ENCODE results near the gene SCAMP4.

Gene SCAMP4

GRCh38 chr19:1954532-1954933 lies 49.3 kb downstream of the SCAMP4 start:
- no peak for DNase-seq (ENCODE audit: extremely low read depth in 1 of 2, low read depth in 1 of 2)

DNA sequence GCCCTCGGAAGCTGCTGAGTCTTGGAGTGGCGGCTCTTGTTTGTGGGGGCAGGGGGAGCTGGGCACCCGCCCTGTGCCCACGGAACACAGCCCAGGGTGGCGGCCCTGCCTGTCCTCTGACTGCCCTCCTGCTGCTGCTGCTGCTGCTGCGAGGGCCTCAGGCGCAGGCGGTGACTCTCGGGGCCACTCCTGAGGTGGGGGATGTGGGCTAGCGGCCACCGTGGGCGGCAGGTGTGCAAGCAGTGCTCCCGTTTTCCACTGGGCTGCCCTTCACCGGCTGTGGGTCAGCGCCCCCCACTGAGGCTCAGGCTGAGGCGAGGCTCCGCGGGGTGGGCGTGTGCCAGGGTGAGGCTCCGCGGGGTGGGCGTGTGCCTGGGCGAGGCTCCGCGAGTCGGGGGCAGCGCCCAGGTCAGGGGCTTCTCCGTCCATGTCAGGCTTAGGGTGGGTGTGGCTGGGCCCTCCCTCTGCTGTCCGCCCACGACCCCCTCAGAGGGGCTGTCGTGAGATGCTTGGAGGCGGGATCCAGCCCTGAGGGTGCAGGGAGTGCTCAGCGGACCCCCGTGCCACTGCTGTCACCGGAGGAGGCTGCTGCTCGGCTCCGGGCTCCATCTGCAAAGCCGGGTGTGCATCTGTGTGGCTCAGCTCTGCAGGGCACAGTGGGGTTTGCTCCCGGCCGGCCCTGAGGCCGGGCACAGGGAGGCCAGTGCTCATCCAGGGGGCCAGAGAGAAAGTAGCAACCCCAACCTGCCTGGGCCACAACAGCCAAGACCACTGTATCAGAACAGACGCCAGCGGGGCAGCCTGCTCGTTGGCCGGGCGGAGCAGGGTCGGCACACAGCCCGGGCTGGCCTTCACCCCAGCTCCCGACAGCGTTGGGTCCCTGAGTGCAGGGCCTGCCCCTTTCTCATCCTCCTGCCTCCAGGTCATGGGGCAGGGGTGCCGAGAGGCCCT lies 50.2 kb downstream of the SCAMP4 start:
- DNase-seq (ENCODE audit: extremely low read depth in 1 of 2, low read depth in 1 of 2) = no peak

GRCh38 chr19:1956122-1956494 lies 50.9 kb downstream of the SCAMP4 start:
- no peak for DNase-seq (ENCODE audit: extremely low read depth in 1 of 2, low read depth in 1 of 2)

- no peak for DNase-seq (ENCODE audit: extremely low read depth in 1 of 2, low read depth in 1 of 2)
Measured at GRCh38 chr19:1956868-1957492, 51.8 kb downstream of the SCAMP4 start.

GRCh38 chr19:1957562-1958248 lies 52.5 kb downstream of the SCAMP4 start:
- no peak for DNase-seq (ENCODE audit: extremely low read depth in 1 of 2, low read depth in 1 of 2)

GRCh38 chr19:1959928-1960589 lies 54.9 kb downstream of the SCAMP4 start:
- DNase-seq (ENCODE audit: extremely low read depth in 1 of 2, low read depth in 1 of 2) = no peak

GRCh38 chr19:1961000-1961883 lies 56.0 kb downstream of the SCAMP4 start:
- no peak for DNase-seq (ENCODE audit: extremely low read depth in 1 of 2, low read depth in 1 of 2)

GRCh38 chr19:1962674-1963073 lies 57.5 kb downstream of the SCAMP4 start:
- DNase-seq (ENCODE audit: extremely low read depth in 1 of 2, low read depth in 1 of 2) = no peak

GRCh38 chr19:1967087-1967608 lies 61.9 kb downstream of the SCAMP4 start:
- peak in 1 of 2 donors; percentile 15 for DNase-seq (ENCODE audit: extremely low read depth in 1 of 2, low read depth in 1 of 2)

DNA sequence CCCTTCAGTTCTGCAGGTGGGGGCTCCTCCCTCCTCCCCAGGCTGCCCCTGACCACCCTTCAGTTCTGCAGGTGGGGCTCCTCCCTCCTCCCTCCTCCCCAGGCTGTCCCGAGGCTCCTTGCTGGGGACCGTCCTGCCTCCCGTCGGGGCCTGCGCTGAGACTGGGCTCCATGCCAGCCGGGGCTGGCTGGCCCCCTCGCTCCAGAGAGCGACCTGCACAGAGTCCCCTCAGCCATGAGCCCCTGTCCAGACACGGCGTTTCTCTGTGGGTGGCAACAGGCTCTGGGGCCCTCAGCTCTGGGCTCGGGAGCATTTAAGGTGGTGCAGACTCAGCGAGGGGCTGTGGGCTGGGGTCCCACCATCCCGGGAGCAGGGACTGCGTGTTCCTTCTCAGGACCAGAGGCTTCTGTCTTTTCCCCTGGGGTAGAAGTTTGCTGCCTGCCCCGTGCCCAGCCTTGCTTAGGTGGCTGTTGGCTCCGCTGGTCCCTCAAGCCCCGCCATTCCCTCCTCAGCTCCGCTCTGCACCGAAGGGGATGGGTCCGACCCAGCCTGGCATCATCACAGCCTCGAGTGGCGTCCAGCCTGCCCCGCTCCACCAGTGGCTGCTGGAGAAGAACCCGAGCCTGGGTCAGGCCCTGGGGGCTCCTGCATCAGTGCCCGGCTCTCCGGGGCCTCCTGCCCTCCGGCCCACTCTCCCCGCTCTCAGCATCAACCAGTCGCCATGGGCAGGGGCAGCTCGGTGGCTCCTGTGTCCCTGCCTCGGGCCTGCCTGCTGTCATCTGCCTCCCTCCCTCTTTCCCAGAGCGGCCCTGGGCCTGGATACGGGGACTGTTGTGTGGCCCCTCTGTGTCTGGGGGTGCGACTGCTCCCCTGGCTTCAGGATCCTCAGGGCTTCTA lies 63.3 kb downstream of the SCAMP4 start:
- DNase-seq (ENCODE audit: extremely low read depth in 1 of 2, low read depth in 1 of 2) = no peak

DNA sequence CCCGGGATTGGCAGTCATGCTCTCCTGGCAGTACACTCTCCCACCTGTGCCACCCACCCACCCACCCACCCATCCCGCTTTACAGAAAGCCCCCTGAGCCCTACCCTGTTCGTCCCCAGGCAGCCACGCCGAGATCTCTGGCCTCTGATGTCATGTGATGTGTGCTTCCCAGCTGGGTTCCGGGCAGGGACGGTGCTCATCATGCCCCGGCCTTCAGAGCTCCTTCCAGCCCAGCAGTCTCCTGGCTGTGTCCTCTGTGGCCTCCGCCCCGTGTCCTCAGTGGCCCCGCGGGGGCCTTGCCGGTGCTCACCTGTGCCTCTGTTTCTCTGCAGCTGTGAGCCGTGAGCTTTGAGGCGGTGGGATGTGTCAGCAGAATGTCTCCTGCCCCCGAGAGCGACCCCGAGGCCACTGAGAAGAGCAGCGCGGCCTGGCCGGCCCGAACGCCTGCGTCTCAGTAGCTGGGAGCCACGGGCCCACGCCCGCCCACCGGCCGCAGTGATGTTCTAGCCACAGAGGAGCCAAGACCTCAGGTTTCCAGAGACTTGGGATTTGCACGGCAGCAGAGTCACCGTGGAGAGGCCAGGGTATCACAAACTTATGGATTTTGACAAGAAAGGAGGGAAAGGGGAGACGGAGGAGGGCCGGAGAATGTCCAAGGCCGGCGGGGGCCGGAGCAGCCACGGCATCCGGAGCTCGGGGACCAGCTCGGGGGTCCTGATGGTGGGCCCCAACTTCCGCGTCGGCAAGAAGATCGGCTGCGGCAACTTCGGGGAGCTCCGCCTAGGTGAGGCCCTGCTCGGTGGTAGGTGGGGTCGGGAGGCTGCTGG lies 64.2 kb downstream of the SCAMP4 start:
- DNase-seq (ENCODE audit: extremely low read depth in 1 of 2, low read depth in 1 of 2) = no peak

DNA sequence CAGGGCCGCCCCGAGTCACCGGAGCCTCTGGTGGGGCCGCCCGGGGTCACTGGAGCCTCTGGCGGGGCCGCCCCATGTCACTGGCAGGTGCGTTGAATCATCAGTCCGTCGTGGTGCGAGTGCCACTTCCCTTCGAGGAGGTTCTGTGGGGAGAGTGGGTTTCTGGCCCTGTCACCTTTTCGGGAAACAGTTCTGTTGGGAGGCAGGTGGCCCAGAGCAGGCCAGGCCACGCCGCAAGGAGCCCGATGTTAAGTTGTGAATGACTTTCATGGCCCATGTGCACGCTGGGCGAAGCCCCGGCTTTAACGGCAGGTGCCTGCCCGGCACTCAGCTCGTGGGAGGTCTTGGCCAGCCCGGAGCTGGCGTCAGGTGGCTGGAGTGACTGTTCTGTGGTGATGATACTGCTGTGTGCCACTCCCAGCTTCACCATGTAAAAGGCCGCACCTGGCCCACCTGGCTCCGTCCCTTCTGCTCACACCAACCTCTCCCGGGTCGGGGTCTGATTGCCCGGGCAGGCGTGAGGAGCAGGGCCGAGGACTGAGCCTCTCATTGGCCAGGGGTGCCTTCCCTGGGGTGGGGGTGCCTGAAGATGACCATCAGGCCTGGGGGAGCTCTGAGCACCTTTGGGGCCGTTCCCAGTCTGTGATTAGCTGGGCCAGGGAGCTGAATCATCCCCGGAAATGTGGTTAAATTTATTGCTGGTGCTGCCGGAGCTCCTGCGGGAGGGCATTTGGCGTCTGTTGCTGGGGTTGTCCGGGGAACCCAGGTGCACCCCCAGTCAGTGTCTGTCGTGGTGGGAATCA lies 65.0 kb downstream of the SCAMP4 start:
- DNase-seq (ENCODE audit: extremely low read depth in 1 of 2, low read depth in 1 of 2) = no peak

- DNase-seq (ENCODE audit: extremely low read depth in 1 of 2, low read depth in 1 of 2) = no peak
Measured at GRCh38 chr19:1970806-1971502, 65.8 kb downstream of the SCAMP4 start.

- DNase-seq (ENCODE audit: extremely low read depth in 1 of 2, low read depth in 1 of 2) = no peak
Measured at GRCh38 chr19:1974381-1975161, 69.4 kb downstream of the SCAMP4 start.

- DNase-seq (ENCODE audit: extremely low read depth in 1 of 2, low read depth in 1 of 2) = no peak
Measured at GRCh38 chr19:1975162-1975480, 69.9 kb downstream of the SCAMP4 start.

Measured in activated CD8-positive, alpha-beta memory T cell treated with anti-CD3 and anti-CD28 coated beads for 1 hour (primary cell).